A549 (cell line): Measurements from ENCODE around the gene TBL1X.

Experiments
- CBX2 ChIP-seq: fragments of 200-600 bp; sonication (generic); IDR thresholded peaks from 2 replicates; pipeline ENCODE4 v1.6.1; 2016; ENCODE audit warnings: low read depth, mild to moderate bottlenecking, borderline replicate concordance
- CHD4 ChIP-seq: fragments of 200-600 bp; sonication (generic); IDR thresholded peaks from 2 replicates; pipeline ENCODE4 v1.6.1; 2016; ENCODE audit warnings: antibody characterized with exemption, mild to moderate bottlenecking, borderline replicate concordance
- CTCF ChIP-seq: fragments of >200 bp; sonication (Bioruptor Twin); formaldehyde crosslinking; IDR thresholded peaks from 3 replicates; pipeline ENCODE4 v1.5.1; 2016
- EHMT2 ChIP-seq: fragments of 200-600 bp; sonication (generic); IDR thresholded peaks from 2 replicates; pipeline ENCODE4 v1.6.1; 2016; ENCODE audit warnings: antibody characterized with exemption, low read depth, mild to moderate bottlenecking, moderate library complexity
- ELK1 ChIP-seq: fragments of 150-350 bp; IDR thresholded peaks from 2 replicates; pipeline ENCODE4 v1.6.1; 2014; ENCODE audit warnings: low read depth, mild to moderate bottlenecking, low read length
- EP300 ChIP-seq, 2 experiments: fragments of >200 bp; sonication (Bioruptor Twin); formaldehyde crosslinking; IDR thresholded peaks; 2 replicates in 1 of 2; 3 replicates in 1 of 2; pipeline ENCODE4 v1.6.1; 2016 to 2017
- MAFK ChIP-seq: fragments of 450-650 bp; IDR thresholded peaks from 2 replicates; pipeline ENCODE4 v1.6.1; 2014; ENCODE audit not compliant: partially characterized antibody
- MYC ChIP-seq: IDR thresholded peaks from 2 replicates; pipeline ENCODE4 v1.6.1; 2012; ENCODE audit warnings: mild to moderate bottlenecking, inconsistent platforms, low read length, improper control_type of control experiment, borderline replicate concordance
- NR3C1 ChIP-seq: fragments of >200 bp; sonication (Bioruptor Twin); formaldehyde crosslinking; IDR thresholded peaks from 3 replicates; pipeline ENCODE4 v1.6.1; 2017
- POLR2A ChIP-seq: IDR thresholded peaks from 2 replicates; pipeline ENCODE4 v1.6.1; 2012; ENCODE audit warnings: mild to moderate bottlenecking, low read length
- RAD21 ChIP-seq, 2 experiments: fragments of >200 bp in 1 of 2; sonication (Bioruptor Twin) in 1 of 2; formaldehyde crosslinking in 1 of 2; IDR thresholded peaks in 1 of 2; conservative IDR thresholded peaks in 1 of 2; 2 replicates in 1 of 2; 3 replicates in 1 of 2; pipeline ENCODE4 v1.6.1; 2012 to 2018; ENCODE audit warnings: inconsistent platforms in 1 of 2
- RARB ChIP-seq: fragments of 250-450 bp; sonication (Bioruptor Pico); IDR thresholded peaks from 2 replicates; pipeline ENCODE4 v1.8.0; 2021; ENCODE audit warnings: mild to moderate bottlenecking, moderate library complexity
- REST ChIP-seq: fragments of 200-600 bp; sonication (generic); IDR thresholded peaks from 2 replicates; pipeline ENCODE4 v1.6.1; 2016; ENCODE audit warnings: antibody characterized with exemption, mild to moderate bottlenecking, moderate library complexity
- SMC3 ChIP-seq: fragments of >200 bp; sonication (Bioruptor Twin); formaldehyde crosslinking; IDR thresholded peaks from 3 replicates; pipeline ENCODE4 v1.6.1; 2018; ENCODE audit warnings: inconsistent platforms

GRCh38 chrX:9578083-9578779, 113.4 kb downstream of the TBL1X start:
- TF ChIP-seq CTCF (no peak), EP300 (IDR thresholded peaks at IDR 0.05) (no peak), MYC (no peak), EHMT2 (no peak), RARB (no peak), SMC3 (no peak), ELK1 (no peak), CBX2 (no peak), RAD21 (conservative IDR thresholded peaks at IDR 0.05 in 1 of 2, IDR thresholded peaks at IDR 0.05 in 1 of 2) (no peak), POLR2A (no peak), NR3C1 (no peak), REST (no peak), CHD4 (no peak), MAFK (no peak)
